ENCODE results near the gene OPCML.

Gene OPCML

GRCh38 chr11:132539590-132540368 lies 992.5 kb downstream of the OPCML start:
- Histone ChIP-seq H3K4me1 (ENCODE audit: insufficient read depth, low read length, severe bottlenecking) (no peaks in the 10 kb centered on the region), H4K20me1 (ENCODE audit: insufficient read depth, low read length) (no peaks in the 10 kb centered on the region), H3K9me3 (ENCODE audit: low read length) (no peaks in the 10 kb centered on the region), H3K9ac (ENCODE audit: low read length) (no peak overlapping the region), H2AFZ (ENCODE audit: low read length) (no peak overlapping the region), H3K27me3 (ENCODE audit: insufficient read depth, low read length) (no peaks in the 10 kb centered on the region), H3K79me2 (ENCODE audit: insufficient read depth, low read length) (no peaks in the 10 kb centered on the region), H3K36me3 (ENCODE audit: insufficient read depth, low read length) (no peaks in the 10 kb centered on the region), H3K4me3 (ENCODE audit: low read depth, low read length, poor library complexity, severe bottlenecking) (no peak overlapping the region), H3K9me2 (ENCODE audit: low read depth, low read length) (no peaks in the 10 kb centered on the region), H3K27ac (ENCODE audit: low read depth, low read length, poor library complexity, severe bottlenecking) (no peak overlapping the region), H3F3A (ENCODE audit: insufficient read depth, low read length) (no peaks in the 10 kb centered on the region), H3K4me2 (ENCODE audit: low read length) (no peak overlapping the region)
- TF ChIP-seq EZH2 (IDR thresholded peaks at IDR 0.05; ENCODE audit: borderline replicate concordance, low read length) = no peak
- TF ChIP-seq, protein P1, sequence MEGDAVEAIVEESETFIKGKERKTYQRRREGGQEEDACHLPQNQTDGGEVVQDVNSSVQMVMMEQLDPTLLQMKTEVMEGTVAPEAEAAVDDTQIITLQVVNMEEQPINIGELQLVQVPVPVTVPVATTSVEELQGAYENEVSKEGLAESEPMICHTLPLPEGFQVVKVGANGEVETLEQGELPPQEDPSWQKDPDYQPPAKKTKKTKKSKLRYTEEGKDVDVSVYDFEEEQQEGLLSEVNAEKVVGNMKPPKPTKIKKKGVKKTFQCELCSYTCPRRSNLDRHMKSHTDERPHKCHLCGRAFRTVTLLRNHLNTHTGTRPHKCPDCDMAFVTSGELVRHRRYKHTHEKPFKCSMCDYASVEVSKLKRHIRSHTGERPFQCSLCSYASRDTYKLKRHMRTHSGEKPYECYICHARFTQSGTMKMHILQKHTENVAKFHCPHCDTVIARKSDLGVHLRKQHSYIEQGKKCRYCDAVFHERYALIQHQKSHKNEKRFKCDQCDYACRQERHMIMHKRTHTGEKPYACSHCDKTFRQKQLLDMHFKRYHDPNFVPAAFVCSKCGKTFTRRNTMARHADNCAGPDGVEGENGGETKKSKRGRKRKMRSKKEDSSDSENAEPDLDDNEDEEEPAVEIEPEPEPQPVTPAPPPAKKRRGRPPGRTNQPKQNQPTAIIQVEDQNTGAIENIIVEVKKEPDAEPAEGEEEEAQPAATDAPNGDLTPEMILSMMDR (IDR thresholded peaks at IDR 0.05; ENCODE audit: low read length) = no peak

- Histone ChIP-seq H3F3A (ENCODE audit: insufficient read depth, low read length) (no peaks in the 10 kb centered on the region), H3K27ac (ENCODE audit: low read depth, low read length, poor library complexity, severe bottlenecking) (no peak overlapping the region), H3K27me3 (ENCODE audit: insufficient read depth, low read length) (no peaks in the 10 kb centered on the region), H3K36me3 (ENCODE audit: insufficient read depth, low read length) (no peaks in the 10 kb centered on the region), H3K79me2 (ENCODE audit: insufficient read depth, low read length) (no peaks in the 10 kb centered on the region), H3K9me2 (ENCODE audit: low read depth, low read length) (no peaks in the 10 kb centered on the region), H3K4me2 (ENCODE audit: low read length) (no peak overlapping the region), H3K9ac (ENCODE audit: low read length) (no peak overlapping the region), H4K20me1 (ENCODE audit: insufficient read depth, low read length) (no peaks in the 10 kb centered on the region), H3K9me3 (ENCODE audit: low read length) (no peaks in the 10 kb centered on the region), H2AFZ (ENCODE audit: low read length) (no peak overlapping the region), H3K4me1 (ENCODE audit: insufficient read depth, low read length, severe bottlenecking) (no peaks in the 10 kb centered on the region), H3K4me3 (ENCODE audit: low read depth, low read length, poor library complexity, severe bottlenecking) (no peak overlapping the region)
- no peak for TF ChIP-seq EZH2 (IDR thresholded peaks at IDR 0.05; ENCODE audit: borderline replicate concordance, low read length)
- TF ChIP-seq, protein P1 (IDR thresholded peaks at IDR 0.05; ENCODE audit: low read length) = no peak
Observed at GRCh38 chr11:132538642-132539041, 993.7 kb downstream of the OPCML start.

DNA sequence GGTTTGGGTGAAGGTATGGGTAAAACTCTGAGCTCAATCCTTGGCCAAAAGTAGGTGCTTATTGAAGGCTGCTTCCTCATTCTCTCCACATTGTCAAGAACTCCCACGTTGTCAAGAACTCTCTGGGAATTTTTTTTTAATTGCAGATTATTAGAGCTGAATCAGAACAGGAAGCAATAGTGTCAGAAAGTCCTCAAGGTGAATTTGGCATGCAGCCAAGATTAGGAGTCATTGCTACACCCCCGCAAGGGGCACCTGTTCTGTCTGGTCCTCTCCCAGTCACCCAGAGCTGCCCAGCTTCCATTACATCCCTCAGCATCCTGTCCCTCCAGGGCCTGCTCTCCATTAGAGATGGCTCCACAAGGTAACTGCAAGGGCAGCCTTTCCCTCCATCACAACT lies 996.5 kb downstream of the OPCML start:
- H3K4me1 ChIP-seq (ENCODE audit: insufficient read depth, low read length, severe bottlenecking) = no peaks in the 10 kb centered on the region
- no peaks in the 10 kb centered on the region for H3K36me3 ChIP-seq (ENCODE audit: insufficient read depth, low read length)
- no peaks in the 10 kb centered on the region for H3K27me3 ChIP-seq (ENCODE audit: insufficient read depth, low read length)
- H3K4me2 ChIP-seq (ENCODE audit: low read length) = no peak overlapping the region
- H3K9me3 ChIP-seq (ENCODE audit: low read length) = no peaks in the 10 kb centered on the region
- H2AFZ ChIP-seq (ENCODE audit: low read length) = no peak overlapping the region
- H3K4me3 ChIP-seq (ENCODE audit: low read depth, low read length, poor library complexity, severe bottlenecking) = no peak overlapping the region
- no peak for TF ChIP-seq EZH2 (IDR thresholded peaks at IDR 0.05; ENCODE audit: borderline replicate concordance, low read length)
- TF ChIP-seq, protein P1 (IDR thresholded peaks at IDR 0.05; ENCODE audit: low read length) = no peak
- no peaks in the 10 kb centered on the region for H3F3A ChIP-seq (ENCODE audit: insufficient read depth, low read length)
- no peaks in the 10 kb centered on the region for H3K79me2 ChIP-seq (ENCODE audit: insufficient read depth, low read length)
- H4K20me1 ChIP-seq (ENCODE audit: insufficient read depth, low read length) = no peaks in the 10 kb centered on the region
- H3K9me2 ChIP-seq (ENCODE audit: low read depth, low read length) = no peaks in the 10 kb centered on the region
- no peak overlapping the region for H3K9ac ChIP-seq (ENCODE audit: low read length)
- no peak overlapping the region for H3K27ac ChIP-seq (ENCODE audit: low read depth, low read length, poor library complexity, severe bottlenecking)

Measured in OCI-LY1 (cell line).